Muscle of leg (tissue), 11 donors: Measurements from ENCODE around the gene DNHD1. TPM values are rescaled to one million over a fixed set of nuclear protein-coding genes. Genes with fewer than 3 reads are reported as not detected.

ENCODE experiments used
- DNase-seq: peaks from one replicate; pipeline ENCODE4 v3.0.0; 2013
- H3K27ac ChIP-seq: one replicate; pipeline ENCODE4 v1.5.1; 2013; ENCODE audit warnings: mild to moderate bottlenecking, low read length, control low read depth
- H3K27me3 ChIP-seq: one replicate; pipeline ENCODE4 v1.6.1; 2013; ENCODE audit warnings: low read length; ENCODE audit not compliant: control insufficient read depth, insufficient read depth
- H3K36me3 ChIP-seq: one replicate; pipeline ENCODE4 v1.6.1; 2013; ENCODE audit warnings: low read length; ENCODE audit not compliant: control insufficient read depth, insufficient read depth
- H3K4me1 ChIP-seq: one replicate; pipeline ENCODE4 v1.6.1; 2013; ENCODE audit warnings: low read length; ENCODE audit not compliant: control insufficient read depth, insufficient read depth
- H3K4me3 ChIP-seq: one replicate; pipeline ENCODE4 v1.5.1; 2013; ENCODE audit warnings: low read length, control low read depth
- H3K9me3 ChIP-seq: replicated peaks from 2 replicates; pipeline ENCODE4 v1.6.1; 2013; ENCODE audit warnings: low read depth, low read length; ENCODE audit not compliant: control insufficient read depth
- WGBS: methylation state at CpG from one replicate; pipeline ENCODE4 v1.1.5; 2013; ENCODE audit warnings: missing lambda C conversion rate; ENCODE audit not compliant: insufficient coverage; 5-methylcytosine and 5-hydroxymethylcytosine counted together
- polyA plus RNA-seq, 8 donors: library from polyadenylated mRNA; unstranded; fragments of 120-200 nt; gene quantifications; one replicate each; pipeline versions ENCODE4 v1.2.1 to v1.2.3, GENCODE V29; 2013; ENCODE audit warnings: inconsistent platforms in 1 of 8, low replicate concordance in 1 of 8; ENCODE audit not compliant: insufficient read length in 8 of 8, insufficient read depth in 1 of 8
- total RNA-seq: library from RNA; stranded (reverse); fragments of 120-200 nt; gene quantifications from one replicate; pipeline ENCODE4 v1.2.4, GENCODE V29; 2013

Gene DNHD1
- total and polyA plus RNA-seq, 9 donors: 3.3 to 10.7 (median 6.5) TPM

GRCh38 chr11:6617315-6617781 lies 120.3 kb downstream of the DNHD1 start:
- Histone ChIP-seq H3K9me3 (no peaks in the 10 kb centered on the region), H3K36me3 (peaks cover 32% of the 10 kb centered on the region), H3K4me1 (peaks cover 26% of the 10 kb centered on the region), H3K4me3 (no peak overlapping the region), H3K27ac (no peak overlapping the region), H3K27me3 (no peaks in the 10 kb centered on the region)
- DNase-seq: no peak
- 91% methylated on average over 4 of the region's 5 CpGs for WGBS

GRCh38 chr11:6618117-6619003 lies 121.3 kb downstream of the DNHD1 start:
- 21% methylated on average over 10 of the region's 15 CpGs for WGBS
- peaks cover 42% of the 10 kb centered on the region for H3K36me3 ChIP-seq
- peaks cover 19% of the 10 kb centered on the region for H3K4me1 ChIP-seq
- peak; percentile 75 for DNase-seq
- peak overlapping the region; percentile 88 for H3K27ac ChIP-seq
- no peaks in the 10 kb centered on the region for H3K9me3 ChIP-seq
- peak overlapping the region; percentile 84 for H3K4me3 ChIP-seq
- H3K27me3 ChIP-seq: no peaks in the 10 kb centered on the region

- H3K36me3 ChIP-seq: peaks cover 49% of the 10 kb centered on the region
- 0% methylated on average over 11 of the region's 16 CpGs for WGBS
- H3K27me3 ChIP-seq: no peaks in the 10 kb centered on the region
Observed at GRCh38 chr11:6619004-6619745, 122.1 kb downstream of the DNHD1 start, which contains the start of gene TPP1. TPP1 (minus strand) TSS chr11:6619422; CDS start chr11:6619400, 22 bp downstream.

GRCh38 chr11:6620636-6621035 lies 123.6 kb downstream of the DNHD1 start:
- H3K9me3 ChIP-seq: no peaks in the 10 kb centered on the region
- H3K4me1 ChIP-seq: peaks cover 19% of the 10 kb centered on the region
- H3K27me3 ChIP-seq: no peaks in the 10 kb centered on the region
- H3K27ac ChIP-seq: no peak overlapping the region
- DNase-seq: peak; percentile 19
- peaks cover 53% of the 10 kb centered on the region for H3K36me3 ChIP-seq
- WGBS: 75% methylated on average over 1 of the region's 1 CpG
- H3K4me3 ChIP-seq: no peak overlapping the region

More at GRCh38 chr11:6619004-6619745, 122.1 kb downstream of the DNHD1 start, which contains the start of gene TPP1:
- Histone ChIP-seq H3K4me1 (peaks cover 19% of the 10 kb centered on the region), H3K9me3 (no peaks in the 10 kb centered on the region), H3K27ac (peak within 1 kb of the TSS; percentile 88), H3K4me3 (peak within 1 kb of the TSS; percentile 84)
- peak; percentile 98 for DNase-seq

Other genes starting within 250 kb of the DNHD1 start
- not detected for gene CCKBR, start 237.4 kb upstream of the DNHD1 start, total RNA-seq
- gene CCKBR, start 237.4 kb upstream of the DNHD1 start, polyA plus RNA-seq: under 1 TPM in 2 of 8 donors, not detected in 6; 0.09 to 0.21 TPM
- gene CAVIN3, start 176.8 kb upstream of the DNHD1 start, total RNA-seq: 43.5 TPM
- gene CAVIN3, start 176.8 kb upstream of the DNHD1 start, polyA plus RNA-seq: 10 to 100 TPM; 28.3 to 42.7 (median 35.8) TPM
- 16.7 TPM for gene SMPD1, start 106.8 kb upstream of the DNHD1 start, total RNA-seq
- gene SMPD1, start 106.8 kb upstream of the DNHD1 start, polyA plus RNA-seq: 10 to 100 TPM; 22.9 to 28.4 (median 26.0) TPM
- 26.4 TPM for gene APBB1, start 78.2 kb upstream of the DNHD1 start, total RNA-seq
- 10 to 100 TPM; 26.0 to 33.2 (median 30.5) TPM for gene APBB1, start 78.2 kb upstream of the DNHD1 start, polyA plus RNA-seq
- 1.3 TPM for gene HPX, start 56.3 kb upstream of the DNHD1 start, total RNA-seq
- 1 to 10 TPM in 7 of 8 donors, under 1 TPM in 1; 0.88 to 3.9 (median 2.8) TPM for gene HPX, start 56.3 kb upstream of the DNHD1 start, polyA plus RNA-seq
- gene TRIM3, start 23.3 kb upstream of the DNHD1 start, total RNA-seq: 15.3 TPM
- 10 to 100 TPM; 11.4 to 20.0 (median 15.8) TPM for gene TRIM3, start 23.3 kb upstream of the DNHD1 start, polyA plus RNA-seq
- gene ARFIP2, start 15.9 kb upstream of the DNHD1 start, total RNA-seq: 29.7 TPM
- 10 to 100 TPM; 32.0 to 41.4 (median 35.9) TPM for gene ARFIP2, start 15.9 kb upstream of the DNHD1 start, polyA plus RNA-seq
- gene TIMM10B, start 15.8 kb upstream of the DNHD1 start, total RNA-seq: 19.8 TPM
- 10 to 100 TPM; 16.1 to 23.9 (median 17.6) TPM for gene TIMM10B, start 15.8 kb upstream of the DNHD1 start, polyA plus RNA-seq
- gene RRP8, start 106.3 kb downstream of the DNHD1 start, total RNA-seq: 24.3 TPM
- gene RRP8, start 106.3 kb downstream of the DNHD1 start, polyA plus RNA-seq: 10 to 100 TPM; 16.7 to 20.6 (median 18.8) TPM
- gene ILK, start 106.5 kb downstream of the DNHD1 start, total RNA-seq: 144 TPM
- gene ILK, start 106.5 kb downstream of the DNHD1 start, polyA plus RNA-seq: 100 to 1,000 TPM; 139 to 165 (median 149) TPM
- gene TAF10, start 114.9 kb downstream of the DNHD1 start, total RNA-seq: 76.3 TPM
- gene TAF10, start 114.9 kb downstream of the DNHD1 start, polyA plus RNA-seq: 100 to 1,000 TPM in 6 of 8 donors, 10 to 100 TPM in 2; 95.7 to 128 (median 110) TPM
- 17.1 TPM for gene TPP1, start 122.1 kb downstream of the DNHD1 start, total RNA-seq
- gene TPP1, start 122.1 kb downstream of the DNHD1 start, polyA plus RNA-seq: 10 to 100 TPM; 30.9 to 52.0 (median 37.8) TPM
- 36.3 TPM for gene DCHS1, start 158.5 kb downstream of the DNHD1 start, total RNA-seq
- gene DCHS1, start 158.5 kb downstream of the DNHD1 start, polyA plus RNA-seq: 10 to 100 TPM; 30.7 to 69.3 (median 51.0) TPM
- 37.2 TPM for gene MRPL17, start 186.1 kb downstream of the DNHD1 start, total RNA-seq
- gene MRPL17, start 186.1 kb downstream of the DNHD1 start, polyA plus RNA-seq: 10 to 100 TPM; 63.5 to 86.7 (median 71.7) TPM